HG03432 (cell line): ENCODE measurements around the gene AP2A1.
"Not testable (repeated sequence)": the region's sequence is repeated elsewhere in the genome, so short reads cannot be mapped to it uniquely, and the experiment has no call there.

Experiments
- ATAC-seq: cut with Tn5 transposase; IDR thresholded peaks from one replicate; pipeline ENCODE4 v1.9.1; 2021; ENCODE audit warnings: mild to moderate bottlenecking, moderate library complexity; ENCODE audit not compliant: unreplicated experiment

AP2A1 gene

DNA sequence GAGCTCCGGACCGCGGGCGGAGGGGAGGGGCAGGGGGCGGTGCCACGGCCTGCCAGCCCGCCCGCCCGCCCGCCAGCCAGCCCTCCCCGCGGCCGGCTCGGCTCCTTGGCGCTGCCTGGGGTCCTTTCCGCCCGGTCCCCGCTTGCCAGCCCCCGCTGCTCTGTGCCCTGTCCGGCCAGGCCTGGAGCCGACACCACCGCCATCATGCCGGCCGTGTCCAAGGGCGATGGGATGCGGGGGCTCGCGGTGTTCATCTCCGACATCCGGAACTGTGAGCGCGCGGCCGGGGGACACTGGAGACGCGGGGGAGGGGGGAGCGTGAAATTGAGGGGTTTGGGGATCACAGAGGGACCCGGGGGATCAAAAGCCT, at the start of gene AP2A1:
TSS of gene AP2A1 (plus strand) at position 72 of the 370 bp plus-strand sequence. CDS start at position 205, 133 bp downstream.
- ATAC-seq: no peak

- ATAC-seq: no peak
These were observed 48.3 kb upstream of the AP2A1 start for GRCh38 chr19:49718511-49718910.

DNA sequence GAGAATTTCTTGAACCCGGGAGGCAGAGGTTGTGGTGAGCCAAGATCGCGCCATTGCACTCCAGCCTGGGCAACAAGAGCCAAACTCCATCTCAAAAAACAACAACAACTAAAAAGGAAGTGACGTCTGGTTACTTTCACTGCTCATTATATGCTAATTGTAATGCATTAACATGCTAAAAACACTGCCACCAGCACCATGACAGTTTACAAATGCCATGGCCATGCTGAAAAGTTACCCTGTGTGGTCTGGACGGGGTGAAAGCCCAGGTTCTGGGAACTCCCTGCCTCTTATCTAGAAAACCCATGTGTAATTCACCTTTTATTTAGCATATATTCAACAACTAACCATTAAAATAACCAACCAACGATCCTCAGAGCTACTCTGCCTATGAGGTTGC, 47.8 kb upstream of the AP2A1 start:
- no peak for ATAC-seq

DNA sequence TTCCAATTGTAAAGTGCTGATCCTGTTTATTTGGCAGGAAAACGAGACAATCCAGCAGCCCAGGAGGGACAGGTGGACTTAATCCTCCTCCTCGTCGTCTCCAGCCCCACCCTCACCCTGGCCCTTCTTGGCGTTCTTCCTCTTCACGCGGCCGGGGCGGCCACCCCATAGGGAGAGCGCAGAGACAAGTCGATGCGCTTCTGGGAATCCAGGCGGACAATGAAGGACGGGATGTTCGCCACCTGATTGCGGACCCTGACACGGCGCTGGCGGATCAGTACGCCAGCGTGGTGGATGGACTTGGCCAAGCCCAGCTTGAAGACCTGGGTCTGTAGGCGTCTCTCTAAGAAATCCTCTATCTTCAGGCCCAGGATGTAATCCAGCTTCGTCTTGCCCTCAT, 47.4 kb upstream of the AP2A1 start:
- ATAC-seq: not testable (repeated sequence)

GRCh38 chr19:49727217-49728030, 39.4 kb upstream of the AP2A1 start:
- no peak for ATAC-seq

- no peak for ATAC-seq
These were observed 36.6 kb upstream of the AP2A1 start for GRCh38 chr19:49730166-49730565.

DNA sequence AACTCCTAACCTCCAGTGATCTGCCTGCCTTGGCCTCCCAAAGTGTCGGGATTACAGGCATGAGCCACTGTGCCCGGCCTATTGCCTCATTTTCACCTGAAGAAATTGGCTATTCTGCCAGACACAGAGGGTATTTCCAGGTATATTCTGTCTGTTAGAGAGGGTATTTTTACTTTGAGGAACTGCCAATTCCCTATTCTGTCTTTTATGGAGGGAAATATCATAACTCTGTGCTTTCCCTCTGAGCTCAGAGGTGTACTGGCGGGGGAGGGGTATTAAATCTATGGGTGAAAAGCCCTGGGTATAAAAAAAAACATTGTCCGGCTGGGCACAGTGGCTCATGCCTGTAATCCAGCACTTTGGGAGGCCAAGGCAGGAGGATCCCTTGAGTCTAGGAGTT, 28.5 kb upstream of the AP2A1 start:
- ATAC-seq: no peak

DNA sequence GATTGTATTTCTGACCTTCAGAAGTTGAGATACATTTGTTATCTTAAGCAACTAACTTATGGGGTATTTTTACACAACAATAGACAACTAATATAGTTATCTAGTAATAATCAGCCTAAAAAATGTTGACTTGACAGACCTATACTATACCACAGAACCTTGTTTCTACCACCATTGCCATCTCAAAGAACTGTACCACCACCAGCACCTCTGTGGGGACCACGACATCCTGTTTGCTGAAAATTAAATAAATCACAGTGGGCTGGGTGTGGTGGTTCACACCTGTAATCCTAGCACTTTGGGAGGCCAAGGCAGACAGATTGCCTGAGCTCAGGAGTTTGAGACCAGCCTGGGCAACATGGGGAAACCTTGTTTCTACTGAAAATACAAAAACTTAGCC, 27.7 kb upstream of the AP2A1 start:
- no peak for ATAC-seq

- no peak for ATAC-seq
These were observed 26.9 kb upstream of the AP2A1 start for GRCh38 chr19:49739933-49740332.

- ATAC-seq: no peak
These were observed 25.5 kb upstream of the AP2A1 start for GRCh38 chr19:49741210-49741844.

DNA sequence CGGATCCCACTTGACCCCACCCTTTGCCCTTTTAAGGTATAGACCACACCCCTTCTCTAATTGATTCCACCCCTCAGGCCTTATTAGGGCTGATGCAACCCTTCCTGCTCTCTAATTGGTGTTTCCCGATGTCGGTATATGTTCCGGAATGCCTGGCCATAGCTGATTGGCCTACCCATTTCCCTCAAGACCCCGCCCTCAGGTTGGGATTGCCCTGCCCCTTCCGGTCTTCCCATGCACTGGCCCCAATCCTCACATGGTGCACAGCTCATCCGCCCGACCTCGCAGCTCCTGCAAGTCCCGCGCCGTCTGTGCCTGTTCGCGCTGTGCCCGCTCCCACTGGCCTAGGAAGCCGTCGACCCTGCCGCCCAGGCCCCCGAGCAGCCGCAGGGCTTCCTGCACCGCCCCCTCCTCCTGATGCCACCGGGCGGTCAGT, 21.8 kb upstream of the AP2A1 start:
- ATAC-seq: no peak

DNA sequence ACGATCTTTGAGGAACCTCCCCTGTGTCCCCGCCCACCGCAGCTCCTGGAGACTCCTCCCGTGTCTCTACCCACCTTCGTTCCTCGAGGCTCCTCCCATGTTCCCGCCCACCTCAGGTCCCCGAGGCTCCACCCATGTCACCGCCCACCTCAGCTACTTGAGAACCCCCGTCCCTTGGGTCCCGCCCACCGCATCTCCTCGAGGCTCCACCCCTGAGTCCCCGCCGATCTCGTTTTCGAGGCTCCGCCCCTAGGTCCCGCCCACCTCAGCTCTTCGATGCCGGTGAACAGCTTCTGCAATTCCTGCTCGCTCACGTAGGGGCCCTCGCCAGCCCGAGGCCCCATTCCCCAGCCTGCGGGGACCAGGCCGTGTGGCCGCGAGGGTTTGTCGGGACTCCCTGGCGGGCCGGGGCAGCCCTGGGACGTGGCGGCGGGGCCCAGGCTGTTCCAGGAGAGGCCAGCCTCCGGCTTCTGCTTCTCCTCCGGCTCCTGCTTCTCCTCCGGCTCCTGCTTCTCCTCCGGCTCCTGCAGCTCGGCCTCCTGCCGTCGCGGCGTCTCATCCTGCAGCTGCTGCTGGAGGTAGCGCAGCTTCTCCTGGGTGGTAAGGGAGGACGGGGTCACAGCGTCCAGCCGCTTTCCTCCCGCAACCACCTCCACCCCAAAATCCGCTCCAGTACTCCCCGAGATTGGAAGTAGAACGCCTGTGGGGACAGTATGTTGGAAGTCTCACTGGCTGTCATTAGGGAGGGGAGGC, 20.4 kb upstream of the AP2A1 start:
- no peak for ATAC-seq

- ATAC-seq: no peak
These were observed 17.6 kb upstream of the AP2A1 start for GRCh38 chr19:49749055-49749716.

DNA sequence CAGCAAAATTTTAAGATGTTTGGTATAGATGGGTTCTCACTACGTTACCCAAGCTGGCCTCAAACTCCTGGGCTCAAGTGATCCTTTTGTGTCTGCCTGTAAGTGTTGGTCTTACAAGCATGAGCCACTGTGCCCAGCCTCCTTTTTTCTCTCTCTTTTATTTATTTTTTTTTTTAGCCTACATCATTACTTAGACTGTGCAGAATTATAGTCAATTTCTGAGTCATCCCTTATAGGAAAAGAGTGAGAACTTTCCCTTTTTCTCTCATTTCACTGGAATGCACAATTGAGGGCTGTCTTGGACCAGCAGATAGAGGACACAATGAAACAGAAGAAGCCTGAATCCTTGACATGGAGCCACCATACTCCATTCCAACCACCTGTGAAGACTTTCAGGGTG, 17.0 kb upstream of the AP2A1 start:
- no peak for ATAC-seq

DNA sequence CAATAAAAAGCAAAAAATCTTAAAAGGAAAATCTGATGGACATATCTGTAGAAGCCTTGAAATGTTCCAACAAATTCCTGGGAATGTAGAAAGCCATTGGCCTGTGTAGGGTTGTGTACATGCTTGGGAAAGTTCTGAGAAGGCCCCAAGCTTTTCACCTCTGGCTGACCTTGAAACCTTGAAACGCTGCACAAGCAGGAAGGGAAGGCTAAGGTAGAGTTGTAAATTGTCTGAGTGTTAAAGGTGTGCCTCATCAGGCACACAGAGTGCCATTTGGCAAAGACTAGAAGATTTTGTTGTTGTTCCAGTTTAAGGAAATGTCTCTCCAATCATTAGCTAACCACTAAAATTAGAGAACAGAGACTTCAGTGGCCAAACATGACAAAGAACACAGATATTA, 14.1 kb upstream of the AP2A1 start:
- no peak for ATAC-seq

DNA sequence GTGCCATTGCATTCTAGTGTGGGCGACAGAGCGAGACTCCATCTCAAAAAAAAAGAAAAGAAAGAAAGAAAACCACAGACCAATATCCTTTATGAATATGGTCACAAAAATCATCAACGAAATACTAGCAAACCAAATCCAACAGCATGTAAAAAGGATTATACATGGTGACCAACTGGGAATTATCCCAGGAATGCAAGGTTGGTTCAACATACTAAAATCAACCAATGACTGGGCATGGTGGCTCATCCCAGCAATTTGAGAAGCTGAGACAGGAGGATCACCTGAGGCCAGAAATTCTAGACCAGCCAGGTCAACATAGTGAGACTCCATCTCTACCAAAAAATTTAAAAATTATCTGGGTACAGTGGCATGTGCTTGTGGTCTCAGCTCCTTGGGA, 10.8 kb upstream of the AP2A1 start:
- ATAC-seq: no peak

DNA sequence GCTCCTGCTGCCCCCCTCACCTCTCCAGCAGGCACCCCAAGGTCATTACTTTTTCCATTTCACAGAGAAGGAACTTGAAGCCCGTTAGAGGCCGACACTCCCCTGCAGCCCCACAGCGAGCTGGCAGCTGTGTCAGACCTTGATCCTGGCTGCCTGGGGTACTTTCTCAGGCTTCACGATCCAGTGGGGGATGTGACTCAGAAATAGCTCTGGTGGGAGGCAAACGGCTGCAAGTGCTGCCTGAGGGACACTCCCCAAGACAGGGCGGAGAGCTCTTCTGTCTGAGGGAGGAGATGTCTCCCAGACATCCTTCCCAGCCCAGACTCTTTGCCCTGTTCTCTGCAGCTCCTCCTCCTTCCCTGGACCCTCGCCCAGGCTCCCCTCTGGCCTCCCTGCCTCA, 8.5 kb upstream of the AP2A1 start:
- no peak for ATAC-seq

- ATAC-seq: no peak
These were observed 5.6 kb upstream of the AP2A1 start for GRCh38 chr19:49761249-49761624.

DNA sequence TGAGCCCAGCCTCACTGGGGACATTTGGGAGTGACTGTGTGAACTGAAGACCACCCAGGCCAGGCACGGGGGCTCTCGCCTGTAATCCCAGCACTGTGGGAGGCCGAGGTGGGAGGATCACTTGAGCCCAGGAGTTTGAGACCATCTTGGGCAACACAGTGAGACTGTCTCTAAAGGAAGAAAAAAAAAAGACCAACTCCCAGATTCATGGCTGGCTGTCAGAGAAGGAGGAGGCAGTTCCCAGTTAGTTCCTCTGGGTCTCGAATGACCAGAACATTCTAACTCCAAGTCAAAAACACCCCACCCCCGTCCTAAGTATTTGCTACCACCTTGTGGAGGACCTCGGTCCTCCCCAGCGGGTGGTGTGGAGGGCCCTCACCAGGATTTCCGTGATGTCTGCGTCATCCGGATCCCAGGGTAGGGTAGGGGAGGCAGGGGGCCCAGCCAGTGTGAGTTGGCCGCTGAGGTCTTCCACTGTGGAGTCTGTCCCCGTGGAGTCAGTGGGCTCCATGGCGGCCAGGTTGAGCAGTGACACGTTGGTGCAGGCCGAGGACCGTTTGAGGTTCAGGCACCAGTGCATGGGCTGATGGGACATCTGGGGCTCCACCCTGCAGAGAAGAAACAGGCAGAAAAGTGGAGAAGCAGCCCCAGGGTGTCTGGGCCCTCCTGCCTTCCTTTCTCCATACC, 5.0 kb upstream of the AP2A1 start:
- no peak for ATAC-seq

DNA sequence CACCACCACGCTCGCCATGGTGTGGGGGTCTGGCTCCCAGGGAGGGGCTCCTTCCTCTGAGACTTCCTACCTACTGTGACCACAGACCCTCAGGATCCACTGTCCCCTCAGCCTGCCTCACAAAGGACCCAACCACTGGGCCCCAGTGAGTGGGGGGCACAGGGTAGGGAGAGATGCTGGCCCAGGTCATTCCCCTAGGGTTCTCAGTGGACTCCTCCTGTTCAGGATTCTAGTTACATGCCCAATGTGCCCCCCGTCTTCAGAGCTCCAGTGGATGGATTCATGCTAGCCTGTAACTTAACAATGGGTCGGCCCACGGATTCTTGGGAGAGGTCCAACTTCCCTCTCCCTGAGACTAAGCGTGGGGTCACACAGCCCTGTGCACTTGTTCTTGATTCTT, 3.6 kb upstream of the AP2A1 start, which contains the start of gene TSKS:
TSS of gene TSKS (minus strand) at position 77 of the 400 bp plus-strand sequence. CDS start at position 18, 59 bp downstream.
- no peak for ATAC-seq

DNA sequence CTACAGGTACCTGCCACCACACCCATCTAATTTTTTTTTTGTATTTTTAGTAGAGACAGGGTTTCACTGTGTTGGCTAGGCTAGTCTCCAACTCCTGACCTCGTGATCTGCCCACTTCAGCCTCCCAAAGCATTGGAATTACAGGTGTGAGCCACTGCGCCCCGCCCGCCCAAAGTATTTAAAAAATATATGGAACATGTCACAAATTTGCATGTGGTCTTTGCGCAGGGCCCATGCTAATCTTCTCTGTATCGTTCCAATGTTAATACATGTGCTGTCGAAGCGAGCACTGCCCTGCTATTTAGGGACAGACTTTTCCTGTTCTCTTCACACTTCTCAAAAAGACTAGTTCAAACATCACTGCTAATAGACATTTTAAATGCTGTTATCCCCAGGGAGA, 2.5 kb upstream of the AP2A1 start:
- no peak for ATAC-seq
